IPS-18c (cell line): Measurements from ENCODE around the gene DBN1.

Experiments
- H3K4me3 ChIP-seq: 2 replicates; pipeline ENCODE4 v1.7.0; 2013; ENCODE audit warnings: low read depth, mild to moderate bottlenecking, low read length, moderate library complexity; ENCODE audit not compliant: insufficient read depth
- H3K9me3 ChIP-seq: one replicate; pipeline ENCODE4 v1.6.1; 2013; ENCODE audit warnings: mild to moderate bottlenecking, low read length, moderate library complexity; ENCODE audit not compliant: control insufficient read depth, insufficient read depth

DBN1 gene

DNA sequence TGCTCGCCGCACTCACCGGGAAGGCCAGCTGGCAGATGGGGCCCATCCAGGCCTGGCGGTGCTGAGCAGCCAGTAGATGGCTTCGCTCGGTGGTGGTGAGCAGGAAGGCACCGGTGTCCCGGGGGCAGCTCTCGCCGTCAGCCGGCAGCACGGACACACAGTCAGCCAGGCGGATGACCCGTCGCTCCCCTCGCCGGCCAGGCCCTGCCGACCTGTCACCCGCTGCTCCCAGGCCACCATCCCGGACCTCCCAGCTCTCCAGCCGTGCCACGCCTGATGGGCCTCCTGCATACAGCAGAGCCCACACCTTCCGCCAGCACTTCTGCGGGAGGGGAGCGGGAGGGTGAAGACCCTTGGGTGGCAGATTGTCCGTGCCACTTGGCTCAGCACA is 34.8 kb upstream of the DBN1 start:
- H3K4me3 ChIP-seq, result no peak overlapping the region
- H3K9me3 ChIP-seq, result no peaks in the 10 kb centered on the region

DNA sequence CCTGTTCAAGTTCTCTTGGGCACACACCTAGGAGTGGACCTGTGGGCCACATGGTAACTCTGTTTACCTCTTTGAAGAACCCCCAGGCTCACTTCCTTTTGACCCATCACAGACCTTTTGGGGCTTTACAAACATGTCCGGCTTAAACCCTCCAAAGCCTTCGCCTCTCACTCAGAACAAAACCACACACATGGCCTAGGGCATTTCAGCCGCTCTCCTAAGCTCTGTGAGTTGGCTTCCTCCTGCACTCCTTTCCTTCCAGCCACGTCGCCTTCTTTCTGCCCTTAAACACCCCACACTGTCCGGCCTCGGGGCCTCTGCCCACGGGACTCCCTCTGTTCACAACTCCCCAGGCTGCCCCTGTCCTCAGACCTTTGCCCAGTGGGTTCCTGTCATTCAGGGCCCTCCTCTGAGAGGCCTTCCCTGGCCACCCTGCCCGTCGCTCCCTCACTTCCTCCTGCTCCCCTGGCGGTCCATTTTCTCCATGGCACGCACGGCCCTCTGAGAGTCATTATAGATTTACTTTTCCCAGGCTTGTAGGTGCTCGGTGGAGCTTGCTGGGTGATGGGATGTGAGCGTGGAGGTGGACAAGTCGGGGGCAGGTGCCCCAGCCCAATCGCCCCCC is 34.3 kb upstream of the DBN1 start:
- Histone ChIP-seq H3K9me3 (no peaks in the 10 kb centered on the region), H3K4me3 (no peak overlapping the region)

DNA sequence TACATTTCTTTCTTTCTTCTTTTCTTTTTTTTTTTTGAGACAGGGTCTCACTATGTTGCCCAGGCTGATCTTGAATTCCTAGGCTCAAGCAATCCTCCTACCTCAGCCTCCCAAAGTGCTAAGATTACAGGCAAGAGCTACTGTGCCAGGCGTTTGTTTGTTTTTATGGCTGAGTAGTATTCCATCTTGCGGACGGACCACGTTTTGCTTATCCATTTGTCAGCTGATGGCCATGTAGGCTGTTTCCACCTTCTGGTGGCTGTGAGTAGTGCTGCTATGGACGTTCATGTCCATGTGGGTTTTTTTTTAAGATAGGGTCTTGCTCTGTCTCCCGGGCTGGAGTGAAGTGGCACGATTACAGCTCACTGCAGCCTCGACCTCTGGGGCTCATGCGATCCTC is 33.7 kb upstream of the DBN1 start:
- no peak overlapping the region for H3K4me3 ChIP-seq
- no peaks in the 10 kb centered on the region for H3K9me3 ChIP-seq

DNA sequence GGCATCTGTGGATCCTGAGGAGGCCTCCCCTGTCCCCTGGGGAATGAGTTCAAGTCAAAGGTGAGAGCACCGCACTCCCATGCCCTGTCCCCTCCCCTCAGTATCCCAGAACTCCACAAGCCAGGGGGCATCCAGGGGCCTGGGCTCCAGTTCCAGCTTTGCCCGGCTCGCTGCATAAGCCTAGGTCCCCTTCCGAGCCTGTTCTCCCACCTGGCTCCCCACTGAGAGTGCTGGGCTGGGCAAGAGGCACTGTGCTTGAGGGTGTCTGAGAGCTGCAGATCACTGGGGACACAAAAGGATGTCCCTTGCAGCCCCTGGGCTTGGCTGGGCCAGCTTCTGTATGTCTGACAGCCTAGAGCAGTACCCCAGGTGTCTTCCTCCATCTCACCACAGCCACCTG is 31.6 kb upstream of the DBN1 start:
- Histone ChIP-seq H3K4me3 (no peak overlapping the region), H3K9me3 (no peaks in the 10 kb centered on the region)

DNA sequence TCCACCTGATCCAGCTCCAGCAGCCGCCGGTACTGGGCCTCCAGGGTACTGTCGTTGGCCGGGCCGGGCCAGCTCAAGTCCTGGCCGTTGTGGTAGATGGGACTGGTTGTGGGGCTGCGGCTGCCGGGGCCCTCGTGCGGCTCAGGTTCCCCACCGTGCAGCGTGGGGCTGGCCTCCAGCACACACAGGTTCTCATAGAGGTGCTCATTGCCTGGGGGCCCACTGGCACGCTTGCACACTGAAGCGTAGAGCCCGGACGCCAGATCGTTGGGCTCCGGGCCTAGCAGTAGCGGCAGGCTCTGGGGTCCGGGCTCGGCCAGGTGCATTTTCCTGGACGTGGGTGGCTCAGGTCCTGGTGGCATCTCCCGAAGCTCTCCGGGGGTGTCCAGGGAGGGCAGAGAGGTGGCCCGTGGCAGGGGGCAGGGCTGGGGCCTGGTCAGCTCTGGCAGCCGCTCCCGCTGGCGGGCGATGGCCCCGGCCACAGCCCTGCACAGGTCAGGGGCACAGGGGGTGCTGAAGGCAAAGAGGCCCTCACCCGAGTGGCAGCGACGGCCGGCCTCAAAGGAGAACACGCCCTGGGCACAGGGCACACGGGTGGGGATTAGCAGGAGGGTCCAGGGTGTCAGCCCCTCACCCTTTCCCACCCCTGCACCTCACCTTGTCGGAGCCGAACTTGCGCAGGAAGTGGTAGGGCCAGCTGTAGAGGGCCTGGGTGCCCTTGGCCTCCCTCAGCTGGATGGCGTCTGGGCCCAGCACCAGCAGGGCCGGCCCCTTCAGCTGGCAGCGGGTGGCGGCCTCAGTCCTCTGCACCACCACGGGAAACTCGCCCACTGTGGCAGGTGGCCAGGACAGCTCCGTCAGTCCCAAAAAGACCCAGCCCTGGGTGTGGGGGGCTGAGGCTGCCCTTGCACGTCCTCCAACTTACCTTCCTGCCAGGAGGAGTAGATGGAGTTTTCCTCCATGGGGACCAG is 30.9 kb upstream of the DBN1 start:
- Histone ChIP-seq H3K9me3 (no peaks in the 10 kb centered on the region), H3K4me3 (no peak overlapping the region)

DNA sequence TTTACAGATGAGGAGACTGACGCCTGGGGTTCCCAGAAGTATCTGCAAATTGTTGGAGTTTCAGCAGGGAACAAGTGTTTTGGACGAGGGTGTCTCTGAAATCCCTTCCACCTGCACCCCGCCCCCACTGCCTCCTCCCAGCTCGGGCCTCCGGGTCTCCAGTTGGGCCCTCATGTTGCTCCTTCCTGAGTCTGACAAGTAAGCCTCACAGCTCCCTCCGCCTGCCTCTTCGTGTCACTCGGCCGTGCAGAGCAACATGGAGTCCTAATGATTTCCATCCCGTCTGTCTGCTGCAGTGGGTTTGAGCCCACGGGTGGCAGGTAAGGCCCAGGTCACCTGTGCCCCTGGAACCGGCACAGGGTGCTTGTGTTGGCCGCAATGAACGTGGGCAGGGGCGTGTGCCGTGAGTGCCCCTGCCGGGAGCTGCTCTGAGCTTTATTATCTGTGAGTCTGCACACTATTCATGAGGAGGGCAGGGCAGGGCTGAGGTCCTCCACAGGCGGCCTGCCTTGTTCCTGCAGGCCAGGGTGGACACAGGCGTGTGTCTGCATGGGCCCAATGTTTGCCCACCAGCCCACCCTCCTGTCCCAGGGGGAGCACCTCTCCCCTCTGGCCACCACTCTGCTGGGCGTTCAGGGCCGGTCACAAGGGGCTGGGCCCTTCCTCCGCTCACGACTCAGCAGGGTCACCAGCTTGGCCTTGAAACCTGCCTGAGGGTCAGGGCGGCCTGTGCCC is 30.1 kb upstream of the DBN1 start:
- Histone ChIP-seq H3K4me3 (no peak overlapping the region), H3K9me3 (no peaks in the 10 kb centered on the region)

DNA sequence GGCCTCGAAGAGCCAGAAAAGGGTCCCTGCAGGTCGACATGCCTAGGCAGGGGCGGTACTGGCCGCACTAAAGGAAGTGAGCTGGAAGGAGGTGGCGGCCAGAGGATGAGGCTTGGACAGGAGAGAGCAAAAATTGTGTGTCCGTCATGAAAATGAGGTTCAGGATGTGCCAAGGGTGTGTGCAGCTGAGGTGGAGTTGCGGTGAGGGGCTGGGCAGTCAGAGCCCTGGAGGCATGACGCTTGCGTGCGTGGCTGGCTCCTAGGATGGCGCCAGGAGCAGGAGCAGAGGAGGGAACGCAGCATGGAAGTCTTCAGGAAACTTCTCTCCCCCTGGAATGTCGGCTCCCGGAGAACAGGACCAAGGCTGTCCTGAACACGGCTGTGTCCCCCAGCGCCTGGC is 29.5 kb upstream of the DBN1 start:
- Histone ChIP-seq H3K4me3 (no peak overlapping the region), H3K9me3 (no peaks in the 10 kb centered on the region)

DNA sequence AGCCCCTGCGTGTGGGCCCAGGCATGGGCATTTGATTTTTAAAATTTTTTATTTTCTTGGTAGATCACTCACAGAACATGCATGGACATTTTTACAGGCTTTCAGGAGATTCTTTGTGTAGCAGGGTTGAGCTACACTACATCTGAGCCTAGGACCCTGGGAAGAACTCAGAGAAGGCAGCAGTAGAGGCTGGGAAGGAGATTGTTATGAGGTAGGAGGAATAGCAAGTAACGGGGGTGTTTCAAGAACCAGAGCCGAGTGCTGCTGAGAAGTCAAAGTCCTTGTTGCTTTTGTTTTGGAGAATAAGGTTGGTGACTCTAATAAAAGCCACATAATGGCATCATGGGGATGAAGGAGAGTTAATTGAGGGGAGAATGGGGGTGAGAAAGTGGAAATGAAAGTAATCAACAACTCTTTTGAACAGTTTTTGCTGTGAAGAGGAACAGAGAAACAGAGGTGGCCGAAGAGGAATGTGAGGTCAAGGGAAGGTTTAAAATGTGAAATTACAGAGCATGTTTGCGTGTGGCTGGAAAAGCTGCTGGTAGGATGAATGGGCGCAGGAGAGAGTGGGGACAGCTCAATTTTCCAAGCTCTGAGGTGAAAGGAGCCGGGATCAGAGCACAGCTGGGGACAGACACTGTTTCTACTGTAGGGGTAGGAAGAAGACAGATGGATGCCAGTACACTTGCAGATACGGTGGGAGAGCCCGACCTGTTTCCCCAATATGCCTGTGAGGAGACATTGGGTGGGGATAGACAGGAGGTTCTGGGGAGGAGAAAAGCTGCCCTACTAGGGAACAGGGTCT is 28.6 kb upstream of the DBN1 start:
- Histone ChIP-seq H3K9me3 (no peaks in the 10 kb centered on the region), H3K4me3 (no peak overlapping the region)

DNA sequence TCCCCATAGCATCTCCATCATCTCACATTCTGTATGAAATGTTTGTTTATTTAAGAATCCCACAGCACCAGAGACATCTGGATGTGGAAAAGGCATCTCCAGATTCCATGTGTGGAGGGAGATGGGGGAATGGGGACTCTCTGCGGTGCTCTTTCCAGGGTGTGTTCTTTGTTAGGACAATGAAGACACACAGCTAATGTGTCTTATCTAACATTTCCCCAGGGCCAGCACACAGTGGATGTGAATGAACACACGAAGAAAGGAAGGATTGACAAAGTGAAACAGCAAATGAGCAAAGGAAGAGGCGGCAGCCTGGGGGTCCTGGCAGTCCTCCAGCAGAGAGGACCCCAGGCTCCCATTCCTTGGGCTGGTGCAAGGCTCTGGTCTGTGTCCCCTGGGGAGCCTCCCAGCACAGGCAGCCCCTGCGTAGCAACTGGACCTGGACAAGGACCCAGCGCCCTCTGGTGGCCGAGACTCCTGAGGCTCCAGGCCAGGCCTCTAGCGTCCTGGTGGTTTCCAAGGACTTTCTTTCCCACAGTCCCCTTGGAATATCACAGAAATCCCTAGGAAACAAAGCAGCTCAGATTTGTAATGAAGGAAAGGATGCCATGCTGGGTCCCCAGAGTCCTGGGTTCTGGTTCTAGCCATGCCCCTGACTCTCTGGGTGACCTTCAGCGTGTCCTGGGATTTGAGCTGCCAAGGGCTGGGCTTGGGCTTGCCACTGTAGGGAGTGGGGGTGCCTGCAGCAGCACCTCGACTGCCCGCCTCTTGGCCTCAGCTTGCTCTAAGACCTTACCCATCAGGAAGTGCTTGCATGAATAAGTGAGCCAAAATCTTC is 27.5 kb upstream of the DBN1 start:
- Histone ChIP-seq H3K4me3 (no peak overlapping the region), H3K9me3 (no peaks in the 10 kb centered on the region)

DNA sequence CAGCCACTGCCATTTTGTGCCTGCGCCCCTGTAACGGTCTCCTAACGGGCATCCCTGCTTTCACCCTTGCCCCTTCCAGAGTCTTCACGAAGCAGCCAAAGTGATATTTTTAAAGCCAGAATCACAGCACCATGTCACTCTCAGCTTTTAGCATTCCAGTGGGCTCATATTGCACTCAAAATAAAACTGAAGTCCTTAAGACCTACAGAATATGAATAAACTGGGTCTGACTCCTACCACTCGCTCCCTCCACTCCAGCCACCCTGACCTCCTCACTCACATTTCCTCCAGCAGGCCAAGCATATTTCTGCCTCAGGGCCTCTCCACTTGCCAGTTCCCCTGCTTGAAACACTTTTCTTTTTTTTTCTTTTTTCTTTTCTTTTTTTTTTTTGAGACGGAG is 26.4 kb upstream of the DBN1 start:
- H3K4me3 ChIP-seq, result no peak overlapping the region
- no peaks in the 10 kb centered on the region for H3K9me3 ChIP-seq

DNA sequence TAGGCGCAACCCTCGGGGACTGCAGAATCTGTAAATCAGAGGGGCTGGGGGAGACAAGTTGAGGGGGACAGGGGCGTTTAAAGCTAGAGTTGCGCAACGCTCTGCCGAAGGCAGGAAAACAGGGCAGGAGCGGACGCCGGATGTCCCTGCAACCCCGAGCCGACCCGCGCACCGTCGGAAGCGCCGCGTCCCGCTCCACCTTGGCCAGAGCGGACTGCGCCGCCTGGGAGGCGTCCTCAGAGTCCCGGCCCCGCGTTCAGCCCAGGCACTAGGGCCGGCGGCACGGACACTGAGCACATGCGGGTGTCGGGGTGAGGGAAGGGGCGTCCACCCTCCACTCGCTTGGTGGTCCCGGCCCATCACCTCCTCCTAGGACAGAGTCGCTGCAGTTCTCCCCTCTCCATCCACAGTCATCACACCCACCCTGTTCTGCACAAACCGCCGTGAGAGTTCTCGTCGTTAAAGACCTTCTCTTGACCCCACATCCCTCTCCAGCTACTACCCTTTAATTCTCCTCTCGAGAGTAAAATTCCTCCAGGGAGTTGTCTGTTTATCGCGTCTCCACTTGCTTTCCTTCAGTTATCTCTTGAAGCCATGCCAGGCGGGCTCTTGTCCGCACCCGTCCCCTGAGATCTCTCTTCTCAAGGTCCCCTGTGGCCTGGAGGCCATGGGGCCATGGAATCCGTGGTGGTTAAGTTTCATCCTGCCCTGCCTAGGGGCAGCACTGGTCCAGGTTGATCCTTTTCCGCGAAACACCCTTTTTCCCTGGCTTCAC is 24.8 kb upstream of the DBN1 start:
- peak overlapping the region; percentile 57 for H3K4me3 ChIP-seq

DNA sequence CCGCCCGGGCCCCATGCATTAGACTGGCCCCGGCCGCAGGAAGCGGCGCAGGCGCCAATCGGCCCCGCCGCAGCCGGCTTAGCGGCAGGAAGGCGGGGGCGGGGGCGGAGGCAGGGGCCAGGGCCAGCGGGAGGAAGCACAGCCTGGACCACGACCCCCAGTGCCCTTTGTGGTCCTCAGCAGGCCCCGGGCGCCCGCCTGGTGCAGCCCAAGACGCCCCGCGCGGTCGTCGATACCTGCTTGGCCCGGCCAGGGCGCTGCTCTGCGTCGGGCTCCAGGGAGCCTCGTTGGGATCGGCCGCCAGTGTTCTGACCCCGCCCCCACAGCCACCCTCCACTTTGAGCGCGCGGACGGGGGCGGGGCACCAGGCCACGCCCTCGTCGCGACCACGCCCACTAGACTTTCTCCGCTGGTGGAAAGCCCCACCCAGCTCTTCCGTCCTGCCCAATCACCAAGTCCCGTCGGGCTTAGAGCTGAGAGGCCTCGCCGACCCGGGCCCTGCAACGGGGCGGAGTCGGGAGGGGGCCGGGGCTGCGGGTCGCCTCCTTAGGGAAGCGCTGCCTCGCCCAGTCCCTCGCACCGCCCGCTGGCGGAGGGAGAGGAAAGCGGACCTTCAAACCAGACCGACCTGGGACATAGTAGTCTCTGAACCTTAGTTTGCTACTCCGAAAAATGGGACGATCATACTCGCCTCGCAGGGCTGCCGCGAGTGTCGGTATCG is 24.0 kb upstream of the DBN1 start, which contains the start of gene PDLIM7:
TSS of gene PDLIM7 (minus strand) at position 313 of the 721 bp plus-strand sequence. CDS start 1,092 bp downstream, outside the sequence.
- Histone ChIP-seq H3K9me3 (no peaks in the 10 kb centered on the region), H3K4me3 (peak within 1 kb of the TSS; percentile 84)

More for the DNA sequence above, 24.8 kb upstream of the DBN1 start:
- H3K9me3 ChIP-seq, result no peaks in the 10 kb centered on the region

DNA sequence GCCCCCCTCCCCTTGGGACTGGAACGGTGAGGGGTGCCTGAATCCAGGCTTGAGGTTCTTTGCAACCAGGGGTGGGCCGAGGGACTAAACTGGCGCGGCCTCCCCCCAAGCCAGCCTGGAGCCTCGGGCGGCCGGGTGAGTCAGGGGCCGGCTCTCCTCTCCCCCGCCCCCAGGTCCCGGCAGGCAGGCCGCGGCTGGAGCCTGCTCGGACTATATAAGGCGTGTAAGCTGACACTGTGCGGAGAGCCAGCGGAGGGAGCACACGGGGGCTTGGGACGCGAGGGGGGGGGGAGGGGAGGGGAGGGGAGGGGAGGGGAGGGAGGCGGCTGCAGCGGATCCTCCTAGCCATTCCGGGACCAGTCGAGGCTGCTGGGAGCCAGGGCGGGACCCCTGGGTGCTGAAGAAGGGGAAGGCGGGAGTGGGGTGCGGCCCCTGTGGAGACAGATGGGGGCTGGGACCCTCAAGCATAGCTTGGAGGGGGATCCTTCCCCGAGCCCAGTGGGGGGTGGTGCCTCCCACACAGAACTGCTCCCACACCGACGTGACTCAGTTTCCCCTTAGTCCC is 23.4 kb upstream of the DBN1 start:
- no peaks in the 10 kb centered on the region for H3K9me3 ChIP-seq
- H3K4me3 ChIP-seq, result peak overlapping the region; percentile 84

DNA sequence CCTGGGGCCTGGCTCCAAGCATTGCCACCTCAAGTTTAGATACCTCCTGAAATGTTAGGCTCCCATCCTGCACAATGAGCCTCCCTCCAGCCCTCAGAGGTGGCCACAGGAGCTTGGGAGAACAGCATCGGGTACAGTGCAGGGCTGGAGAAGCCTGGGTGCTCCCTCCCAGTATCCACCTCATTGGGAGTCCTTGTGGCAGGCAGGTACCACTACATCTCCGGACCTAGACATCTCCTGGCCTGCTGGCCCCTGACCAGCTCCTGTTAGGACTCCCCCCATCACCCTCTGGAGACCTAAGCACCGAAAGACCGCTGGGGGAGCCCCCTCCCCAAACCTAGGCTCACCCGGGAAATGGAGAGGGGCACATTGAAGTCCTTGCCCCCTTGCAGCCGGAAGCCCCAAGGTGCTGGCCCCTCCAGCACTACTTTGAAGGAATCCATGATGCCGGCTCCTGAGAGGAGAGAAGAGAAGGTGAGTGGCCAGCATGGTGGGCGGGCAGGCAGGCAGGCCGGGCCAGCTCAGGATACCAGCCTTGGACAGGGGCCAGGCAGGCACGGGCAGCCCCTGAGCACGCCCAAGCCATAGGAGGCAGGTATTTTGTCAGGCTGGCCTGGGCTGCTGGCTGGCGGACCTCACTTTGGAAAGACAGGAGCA is 22.8 kb upstream of the DBN1 start:
- peak overlapping the region; percentile 72 for H3K4me3 ChIP-seq
- H3K9me3 ChIP-seq, result no peaks in the 10 kb centered on the region
